Measurements from ENCODE around the gene RAB11FIP3. TPM values are rescaled to one million over a fixed set of nuclear protein-coding genes. Genes with fewer than 3 reads are reported as not detected.
A peak's percentile ranks its signal among the peaks of the same experiment; 100 is the strongest.

The RAB11FIP3 gene
- total RNA-seq, 1 experiment from 2014 or later = 12.7 TPM

DNA sequence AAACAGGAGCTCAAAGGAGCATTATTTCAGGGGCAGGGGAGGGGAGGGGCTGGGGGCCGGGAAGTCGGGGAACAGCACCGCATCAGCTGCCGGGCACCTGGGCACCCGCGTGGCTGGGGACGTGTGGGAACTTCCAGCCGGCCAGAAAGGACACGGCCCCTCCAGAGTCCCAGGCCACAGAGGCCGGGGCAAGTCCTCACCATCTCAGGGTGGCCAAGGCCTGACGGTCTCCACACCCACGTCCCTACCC is 44.8 kb upstream of the RAB11FIP3 start:
- no peak overlapping the region for H3K27ac ChIP-seq (ENCODE audit: low read length)
- peak overlapping the region; percentile 84 for H3K4me3 ChIP-seq (ENCODE audit: low read length)
- peak; percentile 22 for ATAC-seq
- intact Hi-C loops (cut with micrococcal nuclease) = no loop called here
- peaks cover 14% of the 10 kb centered on the region for H3K4me1 ChIP-seq (ENCODE audit: insufficient read depth, low read length)
- no peak for DNase-seq
- TF ChIP-seq, protein P1, sequence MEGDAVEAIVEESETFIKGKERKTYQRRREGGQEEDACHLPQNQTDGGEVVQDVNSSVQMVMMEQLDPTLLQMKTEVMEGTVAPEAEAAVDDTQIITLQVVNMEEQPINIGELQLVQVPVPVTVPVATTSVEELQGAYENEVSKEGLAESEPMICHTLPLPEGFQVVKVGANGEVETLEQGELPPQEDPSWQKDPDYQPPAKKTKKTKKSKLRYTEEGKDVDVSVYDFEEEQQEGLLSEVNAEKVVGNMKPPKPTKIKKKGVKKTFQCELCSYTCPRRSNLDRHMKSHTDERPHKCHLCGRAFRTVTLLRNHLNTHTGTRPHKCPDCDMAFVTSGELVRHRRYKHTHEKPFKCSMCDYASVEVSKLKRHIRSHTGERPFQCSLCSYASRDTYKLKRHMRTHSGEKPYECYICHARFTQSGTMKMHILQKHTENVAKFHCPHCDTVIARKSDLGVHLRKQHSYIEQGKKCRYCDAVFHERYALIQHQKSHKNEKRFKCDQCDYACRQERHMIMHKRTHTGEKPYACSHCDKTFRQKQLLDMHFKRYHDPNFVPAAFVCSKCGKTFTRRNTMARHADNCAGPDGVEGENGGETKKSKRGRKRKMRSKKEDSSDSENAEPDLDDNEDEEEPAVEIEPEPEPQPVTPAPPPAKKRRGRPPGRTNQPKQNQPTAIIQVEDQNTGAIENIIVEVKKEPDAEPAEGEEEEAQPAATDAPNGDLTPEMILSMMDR (conservative IDR thresholded peaks at IDR 0.05; ENCODE audit: low read depth, low read length) = no peak
- no peak for TF ChIP-seq EZH2 (IDR thresholded peaks at IDR 0.05; ENCODE audit: low read length, unreplicated experiment)
- no peak for TF ChIP-seq EZH2phosphoT487 (IDR thresholded peaks at IDR 0.05; ENCODE audit: borderline replicate concordance, low read length)
- H3K9ac ChIP-seq (ENCODE audit: low read length) = peak overlapping the region; percentile 71
- H3K9me2 ChIP-seq (replicated peaks; ENCODE audit: low read length) = no peaks in the 10 kb centered on the region
- no peaks in the 10 kb centered on the region for H4K20me1 ChIP-seq (ENCODE audit: low read length)
- no peaks in the 10 kb centered on the region for H3K9me3 ChIP-seq (ENCODE audit: low read length)
- peak overlapping the region; percentile 53; the same call in 1 of the 2 replicates for H2AFZ ChIP-seq (ENCODE audit: low read length)
- no TSS peak for BruUV-seq (replicated peaks)
- peak overlapping the region; percentile 91 for H3K4me2 ChIP-seq (ENCODE audit: low read length)
- ChIA-PET CTCF (no interaction called here), POLR2A (ENCODE audit: unreplicated experiment) (no interaction called here)
- no peaks in the 10 kb centered on the region for H3K36me3 ChIP-seq (ENCODE audit: low read depth, low read length)
- no peaks in the 10 kb centered on the region for H3K27me3 ChIP-seq (ENCODE audit: low read length)
- H3K79me2 ChIP-seq (ENCODE audit: low read length) = peaks cover 22% of the 10 kb centered on the region
- no peaks in the 10 kb centered on the region for H3F3A ChIP-seq (ENCODE audit: low read length, unreplicated experiment)

- H3K9me2 ChIP-seq (replicated peaks; ENCODE audit: low read length) = no peaks in the 10 kb centered on the region
- no peaks in the 10 kb centered on the region for H3K27me3 ChIP-seq (ENCODE audit: low read length)
- H4K20me1 ChIP-seq (ENCODE audit: low read length) = no peaks in the 10 kb centered on the region
- DNase-seq = no peak
- H3K4me3 ChIP-seq (ENCODE audit: low read length) = peak overlapping the region; percentile 84
- H3K9me3 ChIP-seq (ENCODE audit: low read length) = no peaks in the 10 kb centered on the region
- no TSS peak for BruUV-seq (replicated peaks)
- intact Hi-C loops (cut with micrococcal nuclease) = no loop called here
- peak overlapping the region; percentile 53; the same call in 1 of the 2 replicates for H2AFZ ChIP-seq (ENCODE audit: low read length)
- H3K36me3 ChIP-seq (ENCODE audit: low read depth, low read length) = no peaks in the 10 kb centered on the region
- POLR2A ChIA-PET (ENCODE audit: unreplicated experiment) = no interaction called here
- ATAC-seq = peak; percentile 41
- CTCF ChIA-PET = interaction anchor here (1.1 kb wide), 1 partner anchor 19 kb away, joined by 3 read pairs; no protein-coding TSS in a partner anchor
- no peaks in the 10 kb centered on the region for H3F3A ChIP-seq (ENCODE audit: low read length, unreplicated experiment)
- peak overlapping the region; percentile 91 for H3K4me2 ChIP-seq (ENCODE audit: low read length)
- H3K79me2 ChIP-seq (ENCODE audit: low read length) = peaks cover 22% of the 10 kb centered on the region
- H3K27ac ChIP-seq (ENCODE audit: low read length) = no peak overlapping the region
- peaks cover 14% of the 10 kb centered on the region for H3K4me1 ChIP-seq (ENCODE audit: insufficient read depth, low read length)
- TF ChIP-seq, protein P1 (conservative IDR thresholded peaks at IDR 0.05; ENCODE audit: low read depth, low read length) = no peak
- TF ChIP-seq EZH2 (IDR thresholded peaks at IDR 0.05; ENCODE audit: low read length, unreplicated experiment) (no peak), EZH2phosphoT487 (IDR thresholded peaks at IDR 0.05; ENCODE audit: borderline replicate concordance, low read length) (no peak)
- peak overlapping the region; percentile 71 for H3K9ac ChIP-seq (ENCODE audit: low read length)
Observed at GRCh38 chr16:381012-381788, 44.2 kb upstream of the RAB11FIP3 start.
